IMR-90 (cell line): ENCODE results near the gene UBAC1. TPM values are rescaled to one million over a fixed set of nuclear protein-coding genes. Genes with fewer than 3 reads are reported as not detected.

ENCODE experiments used
- ATAC-seq: fragments of 200-7000 bp; cut with Tn5 transposase; 2 replicates; pipeline ENCODE4 v1.9.1; 2020; ENCODE audit warnings: low read depth, mild to moderate bottlenecking, moderate library complexity
- BruUV-seq: library from RNA; stranded (reverse); fragments of 400-500 nt; replicated peaks from 2 replicates; lab custom pipeline; 2021; lab: Mats Ljungman, UMichigan
- CTCF ChIA-PET: fragments of 300-600 bp; formaldehyde crosslinking; extraction: SDS; loops from one replicate; lab custom pipeline; 2021; ENCODE audit warnings: antibody characterized with exemption; lab: Yijun Ruan, JAX
- POLR2A ChIA-PET: fragments of 300-600 bp; sonication (Branson Sonifier 250); formaldehyde crosslinking; loops from one replicate; lab custom pipeline; 2022; ENCODE audit warnings: antibody characterized with exemption; ENCODE audit not compliant: unreplicated experiment; lab: Charles Lee
- DNase-seq: peaks from one replicate; pipeline ENCODE4 v3.0.0; 2013
- H2AFZ ChIP-seq: replicated peaks from 2 replicates; pipeline ENCODE3; 2013; ENCODE audit warnings: low read length, mild to moderate bottlenecking; ENCODE audit not compliant: poor library complexity
- H2AK5ac ChIP-seq: 2 replicates; pipeline ENCODE4 v1.6.1; 2013; ENCODE audit warnings: low read depth, low read length, inconsistent platforms
- H2AK9ac ChIP-seq: replicated peaks from 2 replicates; pipeline ENCODE3; 2013; ENCODE audit warnings: mild to moderate bottlenecking, low read depth, low read length, moderate library complexity; ENCODE audit not compliant: poor library complexity
- H2BK120ac ChIP-seq: 2 replicates; pipeline ENCODE4 v1.6.1; 2013; ENCODE audit warnings: low read depth, low read length, inconsistent platforms
- H2BK15ac ChIP-seq: 3 replicates; pipeline ENCODE4 v1.6.1; 2013; ENCODE audit warnings: low read depth, low read length, inconsistent platforms
- H2BK20ac ChIP-seq: 2 replicates; pipeline ENCODE4 v1.6.1; 2013; ENCODE audit warnings: low read depth, mild to moderate bottlenecking, inconsistent platforms, low read length, moderate library complexity
- H2BK5ac ChIP-seq: 2 replicates; pipeline ENCODE4 v1.6.1; 2013; ENCODE audit warnings: mild to moderate bottlenecking, low read depth, low read length, inconsistent platforms; ENCODE audit not compliant: poor library complexity, severe bottlenecking
- H3K14ac ChIP-seq: replicated peaks from 2 replicates; pipeline ENCODE4 v1.6.1; 2013; ENCODE audit warnings: low read depth, low read length, inconsistent platforms
- H3K18ac ChIP-seq: 2 replicates; pipeline ENCODE4 v1.6.1; 2013; ENCODE audit warnings: low read depth, low read length, control low read depth
- H3K23ac ChIP-seq: 2 replicates; pipeline ENCODE4 v1.6.1; 2013; ENCODE audit warnings: low read depth, low read length, inconsistent platforms
- H3K27ac ChIP-seq: 2 replicates; pipeline ENCODE4 v1.5.1; 2013; ENCODE audit warnings: mild to moderate bottlenecking, control low read depth, low read length; ENCODE audit not compliant: insufficient read depth
- H3K27me3 ChIP-seq: 2 replicates; pipeline ENCODE4 v1.6.1; 2013; ENCODE audit warnings: low read length; ENCODE audit not compliant: control insufficient read depth, insufficient read depth
- H3K36me3 ChIP-seq: 2 replicates; pipeline ENCODE4 v1.6.1; 2013; ENCODE audit warnings: low read length, mixed read lengths; ENCODE audit not compliant: control insufficient read depth, insufficient read depth
- H3K4ac ChIP-seq: 2 replicates; pipeline ENCODE4 v1.6.1; 2013; ENCODE audit warnings: low read depth, low read length, inconsistent platforms
- H3K4me1 ChIP-seq: 2 replicates; pipeline ENCODE4 v1.6.1; 2013; ENCODE audit warnings: low read length, mixed read lengths; ENCODE audit not compliant: control insufficient read depth, insufficient read depth
- H3K4me2 ChIP-seq: 2 replicates; pipeline ENCODE4 v1.6.1; 2013; ENCODE audit warnings: low read depth, mild to moderate bottlenecking, control low read depth, low read length, moderate library complexity
- H3K4me3 ChIP-seq: 2 replicates; pipeline ENCODE4 v1.5.1; 2013; ENCODE audit warnings: low read depth, mild to moderate bottlenecking, control low read depth, low read length, moderate library complexity; ENCODE audit not compliant: insufficient read depth
- H3K56ac ChIP-seq: 2 replicates; pipeline ENCODE4 v1.6.1; 2013; ENCODE audit warnings: low read length, inconsistent platforms; ENCODE audit not compliant: insufficient read depth; ENCODE audit errors: extremely low read depth
- H3K79me1 ChIP-seq, 2 experiments: 2 replicates each; pipeline ENCODE4 v1.6.1; 2013; ENCODE audit warnings: low read length in 2 of 2, inconsistent platforms in 1 of 2, low read depth in 1 of 2
- H3K9ac ChIP-seq: 2 replicates; pipeline ENCODE4 v1.6.1; 2013; ENCODE audit warnings: low read depth, low read length, control low read depth
- H3K9me1 ChIP-seq: 2 replicates; pipeline ENCODE4 v1.6.1; 2013; ENCODE audit warnings: low read length, inconsistent platforms; ENCODE audit not compliant: insufficient read depth
- H3K9me3 ChIP-seq: 2 replicates; pipeline ENCODE4 v1.6.1; 2013; ENCODE audit warnings: low read length; ENCODE audit not compliant: control insufficient read depth, insufficient read depth
- H4K20me1 ChIP-seq: 2 replicates; pipeline ENCODE4 v1.6.1; 2013; ENCODE audit warnings: low read length, inconsistent platforms; ENCODE audit not compliant: insufficient read depth
- H4K5ac ChIP-seq: 2 replicates; pipeline ENCODE4 v1.6.1; 2013; ENCODE audit warnings: mild to moderate bottlenecking, low read depth, low read length, control low read depth
- H4K8ac ChIP-seq, 2 experiments: 2 replicates each; pipeline ENCODE4 v1.6.1; 2013; ENCODE audit warnings: low read depth in 2 of 2, low read length in 2 of 2, control low read depth in 1 of 2, inconsistent platforms in 1 of 2
- H4K91ac ChIP-seq: 2 replicates; pipeline ENCODE4 v1.6.1; 2013; ENCODE audit warnings: low read depth, low read length, inconsistent platforms; ENCODE audit not compliant: insufficient read depth
- CEBPB ChIP-seq: IDR thresholded peaks from 2 replicates; pipeline ENCODE4 v1.6.1; 2012; ENCODE audit warnings: low read depth, low read length, improper control_type of control experiment
- CHD1 ChIP-seq: IDR thresholded peaks from 2 replicates; pipeline ENCODE4 v1.6.1; 2012; ENCODE audit warnings: low read depth, low read length, improper control_type of control experiment
- FOS ChIP-seq: fragments of 150-350 bp; IDR thresholded peaks from 2 replicates; pipeline ENCODE4 v1.6.1; 2016; ENCODE audit warnings: low read depth, low read length
- MAFK ChIP-seq: IDR thresholded peaks from 2 replicates; pipeline ENCODE4 v1.6.1; 2012; ENCODE audit warnings: low read depth, low read length, improper control_type of control experiment
- MAZ ChIP-seq: IDR thresholded peaks from 2 replicates; pipeline ENCODE4 v1.6.1; 2012; ENCODE audit warnings: low read depth, mild to moderate bottlenecking, low read length, improper control_type of control experiment, moderate library complexity, borderline replicate concordance
- NFE2L2 ChIP-seq: fragments of 150-350 bp; IDR thresholded peaks from 2 replicates; pipeline ENCODE4 v1.6.1; 2016; ENCODE audit warnings: low read depth, mild to moderate bottlenecking, low read length
- POLR2A ChIP-seq: IDR thresholded peaks from 2 replicates; pipeline ENCODE4 v1.6.1; 2012; ENCODE audit warnings: mild to moderate bottlenecking, low read depth, low read length
- RAD21 ChIP-seq: IDR thresholded peaks from 2 replicates; pipeline ENCODE4 v1.6.1; 2012; ENCODE audit warnings: low read length, improper control_type of control experiment
- RFX5 ChIP-seq: IDR thresholded peaks from 2 replicates; pipeline ENCODE4 v1.8.0; 2012; ENCODE audit warnings: low read depth, mild to moderate bottlenecking, low read length, moderate library complexity
- SMC3 ChIP-seq: fragments of 150-350 bp; IDR thresholded peaks from 2 replicates; pipeline ENCODE4 v1.6.1; 2016; ENCODE audit warnings: low read depth, mild to moderate bottlenecking, antibody characterized with exemption, low read length, moderate library complexity
- USF2 ChIP-seq: fragments of 150-350 bp; IDR thresholded peaks from 2 replicates; pipeline ENCODE4 v1.6.1; 2017; ENCODE audit warnings: mild to moderate bottlenecking, antibody characterized with exemption, low read length, low read depth
- WGBS, 2 experiments: methylation state at CpG; one replicate each; pipeline versions ENCODE4 v1.1.5 to v1.1.7; 2013; ENCODE audit warnings: missing lambda C conversion rate in 2 of 2; ENCODE audit not compliant: insufficient read length in 1 of 2; ENCODE audit errors: extremely low coverage in 2 of 2; 5-methylcytosine and 5-hydroxymethylcytosine counted together
- dilution Hi-C: fragments of 300-500 bp; cut with HindIII; formaldehyde crosslinking; loops from one replicate; pipeline ENCODE4 v1.14.3; 2018; ENCODE audit warnings: low sequenced_read_pairs; ENCODE audit not compliant: unreplicated experiment
- in situ Hi-C: fragments of 300-500 bp; cut with MboI; formaldehyde crosslinking; loops from 3 replicates; pipeline ENCODE4 v1.14.3; 2019; ENCODE audit warnings: low sequenced_read_pairs, inconsistent platforms, mixed read lengths
- intact Hi-C: fragments of 100-400 bp; cut with micrococcal nuclease; formaldehyde crosslinking; loops from 2 replicates; pipeline ENCODE4 v1.10.0; 2022
- polyA plus RNA-seq, 3 experiments: library from polyadenylated mRNA; depleted of rRNA; stranded (reverse); fragments of >200 nt; gene quantifications; 2 replicates each; pipeline ENCODE4 v1.2.3, GENCODE V29; 2012; ENCODE audit warnings: low replicate concordance in 1 of 3
- total RNA-seq: library from RNA; depleted of rRNA; stranded (reverse); fragments of >200 nt; gene quantifications from 2 replicates; pipeline ENCODE4 v1.2.3, GENCODE V29; 2012
- TF ChIP-seq, protein P1 (sequence below): conservative IDR thresholded peaks from 2 replicates; pipeline ENCODE4 v1.5.1; 2012; ENCODE audit warnings: mild to moderate bottlenecking, low read depth, low read length, improper control_type of control experiment
- TF ChIP-seq, protein P2 (sequence below): fragments of 150-350 bp; IDR thresholded peaks from 2 replicates; pipeline ENCODE4 v1.6.1; 2016; ENCODE audit warnings: low read depth, mild to moderate bottlenecking, low read length, moderate library complexity, borderline replicate concordance

Gene UBAC1
- total and polyA plus RNA-seq, 2 of the 4 experiments (the other 2 are of a cell fraction): 25.3 to 33.9 TPM

- TF ChIP-seq MAFK: no peak
These were observed 36.2 kb upstream of the UBAC1 start (continued) for GRCh38 chr9:135997090-135998015.

DNA sequence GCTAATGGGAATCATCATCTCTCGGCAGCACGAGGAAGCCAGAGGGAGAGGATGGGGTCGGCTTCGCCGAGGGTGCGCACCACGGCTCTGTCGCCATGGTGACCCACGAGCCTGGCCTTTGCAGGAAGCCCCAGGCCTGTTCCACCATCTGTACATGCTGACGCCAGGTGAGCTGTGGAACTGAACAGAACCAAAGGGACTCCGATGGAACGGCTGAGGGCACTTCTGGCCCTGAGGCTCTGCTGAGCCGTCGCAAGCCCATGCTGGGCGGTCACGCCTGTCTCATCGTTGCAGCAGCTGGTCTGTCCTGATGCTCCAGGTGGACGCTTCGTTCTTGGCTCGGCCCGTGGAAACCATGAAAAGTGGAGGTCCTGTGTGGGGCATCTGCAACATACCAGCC is 34.6 kb upstream of the UBAC1 start:
- ChIA-PET POLR2A (no interaction called here), CTCF (no interaction called here)
- H4K5ac ChIP-seq: no peak overlapping the region
- H2BK5ac ChIP-seq: no peak overlapping the region
- H4K8ac ChIP-seq: no peak overlapping the region
- no peaks in the 10 kb centered on the region for H3K9me1 ChIP-seq
- peak overlapping the region; percentile 7 for H2AFZ ChIP-seq
- no peak for DNase-seq
- no peak overlapping the region for H3K9ac ChIP-seq
- H3K79me1 ChIP-seq: 0 out of 4 replicates have a peak, but pooled peaks cover 0 to 3% of the 10 kb centered on the region in 2 experiments
- no peak overlapping the region for H3K27ac ChIP-seq
- no peak for ATAC-seq
- intact Hi-C loops: no loop called here
- no peak overlapping the region for H2AK5ac ChIP-seq
- H4K91ac ChIP-seq: no peak overlapping the region
- no peak overlapping the region for H3K14ac ChIP-seq
- H3K36me3 ChIP-seq: no peaks in the 10 kb centered on the region
- H3K27me3 ChIP-seq: no peaks in the 10 kb centered on the region
- no peaks in the 10 kb centered on the region for H4K20me1 ChIP-seq
- no peak overlapping the region for H3K18ac ChIP-seq
- H3K4me3 ChIP-seq: no peak overlapping the region
- H3K56ac ChIP-seq: no peak overlapping the region
- BruUV-seq: no TSS peak
- H2AK9ac ChIP-seq: peak overlapping the region; percentile 5
- in situ Hi-C loops: no loop called here
- no peak overlapping the region for H2BK15ac ChIP-seq
- peaks cover 21% of the 10 kb centered on the region for H3K4me1 ChIP-seq
- no peaks in the 10 kb centered on the region for H3K9me3 ChIP-seq
- H2BK20ac ChIP-seq: no peak overlapping the region
- no peak overlapping the region for H3K4me2 ChIP-seq
- H2BK120ac ChIP-seq: no peak overlapping the region
- dilution Hi-C loops: no loop called here
- no peak overlapping the region for H3K23ac ChIP-seq
- no peak overlapping the region for H3K4ac ChIP-seq
- 99% methylated on average over 21 of the region's 21 CpGs; no CpG with 5 or more reads in 1 of the 2 experiments for WGBS, 2 experiments
- TF ChIP-seq CEBPB (no peak), FOS (no peak), USF2 (no peak), RAD21 (no peak), CHD1 (no peak), POLR2A (no peak), SMC3 (no peak), RFX5 (no peak), MAZ (no peak), NFE2L2 (no peak)
- TF ChIP-seq, protein P1, sequence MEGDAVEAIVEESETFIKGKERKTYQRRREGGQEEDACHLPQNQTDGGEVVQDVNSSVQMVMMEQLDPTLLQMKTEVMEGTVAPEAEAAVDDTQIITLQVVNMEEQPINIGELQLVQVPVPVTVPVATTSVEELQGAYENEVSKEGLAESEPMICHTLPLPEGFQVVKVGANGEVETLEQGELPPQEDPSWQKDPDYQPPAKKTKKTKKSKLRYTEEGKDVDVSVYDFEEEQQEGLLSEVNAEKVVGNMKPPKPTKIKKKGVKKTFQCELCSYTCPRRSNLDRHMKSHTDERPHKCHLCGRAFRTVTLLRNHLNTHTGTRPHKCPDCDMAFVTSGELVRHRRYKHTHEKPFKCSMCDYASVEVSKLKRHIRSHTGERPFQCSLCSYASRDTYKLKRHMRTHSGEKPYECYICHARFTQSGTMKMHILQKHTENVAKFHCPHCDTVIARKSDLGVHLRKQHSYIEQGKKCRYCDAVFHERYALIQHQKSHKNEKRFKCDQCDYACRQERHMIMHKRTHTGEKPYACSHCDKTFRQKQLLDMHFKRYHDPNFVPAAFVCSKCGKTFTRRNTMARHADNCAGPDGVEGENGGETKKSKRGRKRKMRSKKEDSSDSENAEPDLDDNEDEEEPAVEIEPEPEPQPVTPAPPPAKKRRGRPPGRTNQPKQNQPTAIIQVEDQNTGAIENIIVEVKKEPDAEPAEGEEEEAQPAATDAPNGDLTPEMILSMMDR: no peak
- TF ChIP-seq, protein P2, sequence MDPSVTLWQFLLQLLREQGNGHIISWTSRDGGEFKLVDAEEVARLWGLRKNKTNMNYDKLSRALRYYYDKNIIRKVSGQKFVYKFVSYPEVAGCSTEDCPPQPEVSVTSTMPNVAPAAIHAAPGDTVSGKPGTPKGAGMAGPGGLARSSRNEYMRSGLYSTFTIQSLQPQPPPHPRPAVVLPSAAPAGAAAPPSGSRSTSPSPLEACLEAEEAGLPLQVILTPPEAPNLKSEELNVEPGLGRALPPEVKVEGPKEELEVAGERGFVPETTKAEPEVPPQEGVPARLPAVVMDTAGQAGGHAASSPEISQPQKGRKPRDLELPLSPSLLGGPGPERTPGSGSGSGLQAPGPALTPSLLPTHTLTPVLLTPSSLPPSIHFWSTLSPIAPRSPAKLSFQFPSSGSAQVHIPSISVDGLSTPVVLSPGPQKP: no peak
